Measurements from ENCODE around the gene CBLN1. TPM values are rescaled to one million over a fixed set of nuclear protein-coding genes. Genes with fewer than 3 reads are reported as not detected.

The CBLN1 gene
- polyA plus RNA-seq (2013, experiment 1 of 4), result 1.8 TPM
- 1.2 TPM for polyA plus RNA-seq (2013, experiment 2 of 4)
- polyA plus RNA-seq (2013, experiment 3 of 4), result 3.1 TPM
- 7.6 TPM for polyA plus RNA-seq (2013, experiment 4 of 4)

DNA sequence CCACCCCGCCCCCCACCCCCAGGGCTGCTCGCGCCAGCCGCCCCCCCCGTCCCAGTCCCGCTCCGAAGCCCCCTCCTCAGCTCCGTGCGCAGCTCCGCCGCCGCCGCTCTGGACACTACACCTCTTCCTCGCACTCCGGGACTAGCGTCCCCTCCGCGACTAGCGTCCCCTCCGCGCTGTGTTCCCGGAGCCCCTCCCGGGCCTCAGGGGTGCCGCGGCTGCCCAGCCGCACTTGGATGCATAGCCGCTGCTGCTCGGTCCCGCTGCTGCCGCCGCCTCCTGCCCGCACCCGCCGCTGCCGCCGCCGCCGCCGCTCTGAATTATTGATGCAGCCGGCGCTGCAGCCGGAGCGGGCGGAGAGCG, at the start of gene CBLN1:
TSS of gene CBLN1 (minus strand) at position 359 of the 363 bp plus-strand sequence. CDS start 373 bp downstream, outside the sequence.
- 0% methylated on average over 43 to 45 of the region's 45 CpGs for WGBS, 2 experiments

DNA sequence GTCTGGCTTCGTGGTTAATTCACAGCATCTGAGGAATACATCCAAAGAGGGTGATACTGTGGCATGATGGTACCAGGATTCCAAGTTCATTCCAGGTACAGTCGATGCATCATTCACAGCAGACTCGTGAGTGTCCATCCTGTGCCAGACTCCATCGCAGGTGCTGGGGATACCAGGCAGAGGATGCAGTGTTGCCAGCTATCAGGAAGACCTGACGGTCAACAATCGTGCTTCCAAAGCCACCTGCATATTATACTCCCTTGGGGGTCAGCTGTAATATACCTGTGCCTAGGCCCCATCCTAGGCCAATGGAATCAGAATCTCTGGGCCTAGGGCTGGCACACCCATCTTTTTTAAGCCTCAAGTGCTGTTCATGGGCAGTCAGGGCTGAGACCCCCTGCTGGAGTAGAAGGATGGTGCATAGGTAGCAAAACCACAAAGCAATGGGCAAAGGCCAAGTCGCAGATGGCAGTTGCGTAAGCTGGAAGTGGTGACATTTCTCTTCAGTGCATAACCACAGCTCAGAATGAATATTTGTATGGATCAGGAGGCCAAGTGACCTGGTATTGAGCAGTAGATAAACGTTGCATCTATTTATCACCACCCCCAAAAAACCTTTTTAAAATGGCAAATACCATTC, 49.0 kb upstream of the CBLN1 start:
- Histone ChIP-seq H3K9me3 (ENCODE audit: control insufficient read depth, low read length) (no peaks in the 10 kb centered on the region), H3K27me3 (ENCODE audit: control insufficient read depth, insufficient read depth, low read length, poor library complexity, severe bottlenecking) (no peaks in the 10 kb centered on the region), H3K4me3 (ENCODE audit: insufficient read depth, low read depth, low read length) (no peak overlapping the region), H3K36me3 (ENCODE audit: control insufficient read depth, insufficient read depth, low read length) (no peaks in the 10 kb centered on the region), H3K27ac (ENCODE audit: insufficient read depth, low read depth, low read length, poor library complexity, severe bottlenecking) (no peak overlapping the region), H3K4me1 (ENCODE audit: control insufficient read depth, insufficient read depth, low read length) (no peaks in the 10 kb centered on the region)
- 86% methylated on average over 9 of the region's 9 CpGs for WGBS, 2 experiments

More for the DNA sequence above, at the start of gene CBLN1:
- Histone ChIP-seq H3K4me1 (ENCODE audit: control insufficient read depth, insufficient read depth, low read length) (peaks cover 41% of the 10 kb centered on the region), H3K27ac (ENCODE audit: insufficient read depth, low read depth, low read length, poor library complexity, severe bottlenecking) (peak within 1 kb of the TSS; percentile 52), H3K9me3 (ENCODE audit: control insufficient read depth, low read length) (no peaks in the 10 kb centered on the region), H3K36me3 (ENCODE audit: control insufficient read depth, insufficient read depth, low read length) (no peaks in the 10 kb centered on the region), H3K27me3 (ENCODE audit: control insufficient read depth, insufficient read depth, low read length, poor library complexity, severe bottlenecking) (peaks cover 94% of the 10 kb centered on the region), H3K4me3 (ENCODE audit: insufficient read depth, low read depth, low read length) (peak within 1 kb of the TSS; percentile 52)

DNA sequence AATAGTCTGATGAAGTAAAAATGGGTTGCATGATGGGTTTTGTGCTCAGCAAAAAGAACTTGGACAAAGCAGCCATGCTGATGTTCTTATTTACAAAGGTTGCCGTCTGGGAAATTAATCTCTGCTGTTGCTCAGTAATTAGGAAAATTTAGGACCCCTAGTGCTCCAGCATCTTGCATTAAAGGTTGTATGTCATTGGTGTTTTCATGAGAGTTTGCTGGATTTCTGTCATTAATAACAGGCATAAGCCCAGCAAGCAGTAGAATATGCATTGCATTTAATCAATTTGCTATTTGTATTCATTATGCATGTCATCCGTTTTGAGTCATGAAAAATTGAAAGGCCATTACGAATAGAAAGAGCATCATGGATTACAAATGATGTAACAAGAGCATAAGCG, 46.7 kb upstream of the CBLN1 start:
- no peaks in the 10 kb centered on the region for H3K9me3 ChIP-seq (ENCODE audit: control insufficient read depth, low read length)
- no peak overlapping the region for H3K4me3 ChIP-seq (ENCODE audit: insufficient read depth, low read depth, low read length)
- H3K4me1 ChIP-seq (ENCODE audit: control insufficient read depth, insufficient read depth, low read length), result no peaks in the 10 kb centered on the region
- H3K36me3 ChIP-seq (ENCODE audit: control insufficient read depth, insufficient read depth, low read length), result no peaks in the 10 kb centered on the region
- H3K27ac ChIP-seq (ENCODE audit: insufficient read depth, low read depth, low read length, poor library complexity, severe bottlenecking), result no peak overlapping the region
- no peaks in the 10 kb centered on the region for H3K27me3 ChIP-seq (ENCODE audit: control insufficient read depth, insufficient read depth, low read length, poor library complexity, severe bottlenecking)
- WGBS, 2 experiments, result 89 to 90% methylated on average over 4 of the region's 4 CpGs

GRCh38 chr16:49327466-49327865, 45.8 kb upstream of the CBLN1 start:
- Histone ChIP-seq H3K4me3 (ENCODE audit: insufficient read depth, low read depth, low read length) (no peak overlapping the region), H3K27ac (ENCODE audit: insufficient read depth, low read depth, low read length, poor library complexity, severe bottlenecking) (no peak overlapping the region), H3K4me1 (ENCODE audit: control insufficient read depth, insufficient read depth, low read length) (no peaks in the 10 kb centered on the region), H3K27me3 (ENCODE audit: control insufficient read depth, insufficient read depth, low read length, poor library complexity, severe bottlenecking) (no peaks in the 10 kb centered on the region), H3K9me3 (ENCODE audit: control insufficient read depth, low read length) (no peaks in the 10 kb centered on the region), H3K36me3 (ENCODE audit: control insufficient read depth, insufficient read depth, low read length) (no peaks in the 10 kb centered on the region)
- 88 to 93% methylated on average over 4 of the region's 4 CpGs for WGBS, 2 experiments

DNA sequence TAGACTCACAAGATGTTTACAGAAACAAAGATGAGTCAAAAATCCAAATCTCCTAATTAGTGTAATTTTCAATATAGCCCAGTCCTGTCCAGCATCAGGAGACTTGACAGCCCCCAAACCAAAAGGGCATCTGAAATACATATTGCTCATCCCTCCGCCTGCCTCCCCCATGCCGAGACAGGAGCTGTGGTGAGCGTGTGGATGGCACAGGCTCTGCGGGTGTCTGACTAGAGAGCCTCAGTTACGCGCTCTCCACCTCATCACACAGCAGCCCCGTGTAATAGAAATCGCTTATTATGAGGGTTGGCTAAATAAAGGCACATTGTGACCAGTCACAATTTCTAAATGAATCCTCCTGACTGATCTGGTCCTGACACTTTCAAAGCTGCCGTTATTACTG, 43.1 kb upstream of the CBLN1 start:
- no peak overlapping the region for H3K4me3 ChIP-seq (ENCODE audit: insufficient read depth, low read depth, low read length)
- H3K27me3 ChIP-seq (ENCODE audit: control insufficient read depth, insufficient read depth, low read length, poor library complexity, severe bottlenecking), result no peaks in the 10 kb centered on the region
- no peaks in the 10 kb centered on the region for H3K36me3 ChIP-seq (ENCODE audit: control insufficient read depth, insufficient read depth, low read length)
- 88 to 92% methylated on average over 9 of the region's 9 CpGs for WGBS, 2 experiments
- H3K4me1 ChIP-seq (ENCODE audit: control insufficient read depth, insufficient read depth, low read length), result no peaks in the 10 kb centered on the region
- no peaks in the 10 kb centered on the region for H3K9me3 ChIP-seq (ENCODE audit: control insufficient read depth, low read length)
- H3K27ac ChIP-seq (ENCODE audit: insufficient read depth, low read depth, low read length, poor library complexity, severe bottlenecking), result no peak overlapping the region

DNA sequence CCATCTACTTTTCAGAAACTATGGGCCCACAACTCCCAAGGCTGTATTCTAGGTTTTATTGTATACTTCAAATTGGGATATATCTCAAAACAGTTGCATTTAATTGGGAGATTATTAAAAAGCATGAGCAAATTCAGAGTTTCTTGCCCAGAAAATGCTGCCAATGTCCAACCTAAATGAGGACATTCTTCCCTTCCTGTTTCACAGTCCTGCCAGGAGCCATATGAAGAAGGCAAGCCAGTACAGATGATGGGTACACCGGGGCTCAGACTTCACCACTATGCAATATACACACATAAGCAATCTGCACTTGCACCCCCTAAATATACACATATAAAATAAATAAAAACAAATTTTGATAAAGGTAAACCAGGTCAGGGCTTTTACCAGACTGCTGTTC, 34.0 kb upstream of the CBLN1 start:
- Histone ChIP-seq H3K27ac (ENCODE audit: insufficient read depth, low read depth, low read length, poor library complexity, severe bottlenecking) (no peak overlapping the region), H3K27me3 (ENCODE audit: control insufficient read depth, insufficient read depth, low read length, poor library complexity, severe bottlenecking) (no peaks in the 10 kb centered on the region), H3K9me3 (ENCODE audit: control insufficient read depth, low read length) (no peaks in the 10 kb centered on the region), H3K36me3 (ENCODE audit: control insufficient read depth, insufficient read depth, low read length) (no peaks in the 10 kb centered on the region), H3K4me1 (ENCODE audit: control insufficient read depth, insufficient read depth, low read length) (peaks cover 6% of the 10 kb centered on the region), H3K4me3 (ENCODE audit: insufficient read depth, low read depth, low read length) (no peak overlapping the region)
- 92 to 100% methylated on average over 1 of the region's 1 CpG for WGBS, 2 experiments

DNA sequence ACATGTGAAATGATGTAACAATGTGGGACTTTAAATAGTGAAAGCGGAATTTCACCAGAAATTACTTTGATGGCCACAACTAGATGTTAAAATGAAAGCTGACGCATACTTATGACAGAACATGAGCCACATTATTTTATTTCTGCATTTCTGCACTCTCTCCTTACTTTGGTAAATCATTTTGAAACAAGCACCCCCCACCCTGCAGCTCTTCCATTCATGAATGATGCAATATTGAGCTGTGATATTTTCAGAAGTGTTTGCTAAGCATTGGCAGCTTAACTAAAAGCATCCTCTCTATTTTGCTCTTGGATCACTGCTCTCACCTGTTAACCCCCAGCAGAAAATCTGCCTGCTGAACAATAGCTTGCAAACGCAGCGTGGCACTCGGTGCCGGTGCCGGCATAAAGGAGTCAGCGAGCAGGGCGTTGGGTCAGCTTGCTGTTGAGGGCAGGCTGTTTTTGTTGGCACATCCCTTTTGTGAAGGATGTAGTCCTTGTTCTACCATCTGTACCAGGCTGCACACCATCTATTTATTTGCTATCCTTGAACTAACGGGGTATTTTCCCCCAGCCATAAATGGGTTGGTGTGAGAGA, 30.8 kb upstream of the CBLN1 start:
- no peaks in the 10 kb centered on the region for H3K9me3 ChIP-seq (ENCODE audit: control insufficient read depth, low read length)
- H3K4me3 ChIP-seq (ENCODE audit: insufficient read depth, low read depth, low read length), result no peak overlapping the region
- H3K27ac ChIP-seq (ENCODE audit: insufficient read depth, low read depth, low read length, poor library complexity, severe bottlenecking), result no peak overlapping the region
- H3K4me1 ChIP-seq (ENCODE audit: control insufficient read depth, insufficient read depth, low read length), result peaks cover 6% of the 10 kb centered on the region
- 40 to 44% methylated on average over 10 of the region's 10 CpGs for WGBS, 2 experiments
- H3K36me3 ChIP-seq (ENCODE audit: control insufficient read depth, insufficient read depth, low read length), result no peaks in the 10 kb centered on the region
- no peaks in the 10 kb centered on the region for H3K27me3 ChIP-seq (ENCODE audit: control insufficient read depth, insufficient read depth, low read length, poor library complexity, severe bottlenecking)

GRCh38 chr16:49311823-49312222, 30.2 kb upstream of the CBLN1 start:
- Histone ChIP-seq H3K36me3 (ENCODE audit: control insufficient read depth, insufficient read depth, low read length) (no peaks in the 10 kb centered on the region), H3K27ac (ENCODE audit: insufficient read depth, low read depth, low read length, poor library complexity, severe bottlenecking) (no peak overlapping the region), H3K4me1 (ENCODE audit: control insufficient read depth, insufficient read depth, low read length) (peaks cover 6% of the 10 kb centered on the region), H3K27me3 (ENCODE audit: control insufficient read depth, insufficient read depth, low read length, poor library complexity, severe bottlenecking) (no peaks in the 10 kb centered on the region), H3K4me3 (ENCODE audit: insufficient read depth, low read depth, low read length) (no peak overlapping the region), H3K9me3 (ENCODE audit: control insufficient read depth, low read length) (no peaks in the 10 kb centered on the region)
- 81% methylated on average over 6 of the region's 6 CpGs for WGBS, 2 experiments

GRCh38 chr16:49307176-49307575, 25.5 kb upstream of the CBLN1 start:
- no peak overlapping the region for H3K4me3 ChIP-seq (ENCODE audit: insufficient read depth, low read depth, low read length)
- no peaks in the 10 kb centered on the region for H3K9me3 ChIP-seq (ENCODE audit: control insufficient read depth, low read length)
- H3K27me3 ChIP-seq (ENCODE audit: control insufficient read depth, insufficient read depth, low read length, poor library complexity, severe bottlenecking), result no peaks in the 10 kb centered on the region
- no peaks in the 10 kb centered on the region for H3K4me1 ChIP-seq (ENCODE audit: control insufficient read depth, insufficient read depth, low read length)
- H3K36me3 ChIP-seq (ENCODE audit: control insufficient read depth, insufficient read depth, low read length), result no peaks in the 10 kb centered on the region
- H3K27ac ChIP-seq (ENCODE audit: insufficient read depth, low read depth, low read length, poor library complexity, severe bottlenecking), result no peak overlapping the region
- WGBS, 2 experiments, result 82 to 93% methylated on average over 2 of the region's 2 CpGs

DNA sequence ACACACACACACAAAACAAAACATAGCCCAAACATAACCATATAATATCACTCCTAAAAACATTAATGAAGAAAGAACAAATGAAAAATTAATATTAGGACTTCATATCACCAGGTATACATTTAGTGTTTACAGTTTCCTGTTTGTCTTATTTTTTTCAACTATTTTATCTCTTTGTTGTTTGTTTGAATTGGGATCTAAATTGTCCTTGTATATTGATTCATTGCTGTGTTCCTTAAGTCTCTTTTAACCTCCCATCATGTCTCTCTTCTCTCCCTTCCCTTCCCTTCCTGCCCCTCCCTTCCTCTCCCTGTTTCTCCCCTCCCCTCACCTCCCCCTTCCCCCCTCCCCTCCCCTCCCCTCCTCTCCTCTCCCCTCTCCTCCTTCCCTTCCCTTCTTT, 23.8 kb upstream of the CBLN1 start:
- Histone ChIP-seq H3K27ac (ENCODE audit: insufficient read depth, low read depth, low read length, poor library complexity, severe bottlenecking) (no peak overlapping the region), H3K4me3 (ENCODE audit: insufficient read depth, low read depth, low read length) (no peak overlapping the region), H3K36me3 (ENCODE audit: control insufficient read depth, insufficient read depth, low read length) (no peaks in the 10 kb centered on the region), H3K9me3 (ENCODE audit: control insufficient read depth, low read length) (no peaks in the 10 kb centered on the region), H3K4me1 (ENCODE audit: control insufficient read depth, insufficient read depth, low read length) (no peaks in the 10 kb centered on the region), H3K27me3 (ENCODE audit: control insufficient read depth, insufficient read depth, low read length, poor library complexity, severe bottlenecking) (no peaks in the 10 kb centered on the region)

All from ectodermal cell (in vitro differentiated cells).